Aorta (tissue), 5 donors: ENCODE results near the gene SLC50A1. TPM values are rescaled to one million over a fixed set of nuclear protein-coding genes. Genes with fewer than 3 reads are reported as not detected.

Experiments
- ATAC-seq: fragments of 200-7000 bp; cut with Tn5 transposase; one replicate; pipeline ENCODE4 v1.9.1; 2022; ENCODE audit warnings: moderate library complexity; ENCODE audit not compliant: low FRiP score
- DNase-seq, 2 donors: peaks; one replicate each; pipeline ENCODE4 v3.0.0-alpha.2; 2020
- H3K27ac ChIP-seq, 2 donors: one replicate each; pipeline ENCODE4 v1.5.1; 2013; ENCODE audit warnings: low read length in 2 of 2, mild to moderate bottlenecking in 2 of 2, moderate library complexity in 2 of 2, control low read depth in 1 of 2, inconsistent platforms in 1 of 2, low read depth in 1 of 2
- H3K27me3 ChIP-seq, 2 donors: one replicate each; pipeline ENCODE4 v1.6.1; 2013; ENCODE audit warnings: control low read depth in 1 of 2, low read length in 1 of 2, mild to moderate bottlenecking in 1 of 2, moderate library complexity in 1 of 2; ENCODE audit not compliant: insufficient read depth in 2 of 2, control insufficient read depth in 1 of 2
- H3K36me3 ChIP-seq, 2 donors: one replicate each; pipeline ENCODE4 v1.6.1; 2013; ENCODE audit warnings: control low read depth in 1 of 2, low read length in 1 of 2, mild to moderate bottlenecking in 1 of 2; ENCODE audit not compliant: insufficient read depth in 2 of 2, control insufficient read depth in 1 of 2
- H3K4me1 ChIP-seq, 2 donors: one replicate each; pipeline ENCODE4 v1.6.1; 2013; ENCODE audit warnings: low read length in 2 of 2, control low read depth in 1 of 2, mild to moderate bottlenecking in 1 of 2, moderate library complexity in 1 of 2; ENCODE audit not compliant: insufficient read depth in 2 of 2, control insufficient read depth in 1 of 2
- H3K4me3 ChIP-seq, 2 donors: one replicate each; pipeline ENCODE4 v1.5.1; 2013; ENCODE audit warnings: low read length in 2 of 2, control low read depth in 1 of 2, mild to moderate bottlenecking in 1 of 2
- H3K9me3 ChIP-seq: one replicate; pipeline ENCODE4 v1.6.1; 2013; ENCODE audit warnings: mild to moderate bottlenecking, low read length; ENCODE audit not compliant: control insufficient read depth
- WGBS, 2 donors: extraction: QIAGEN DNeasy Blood & Tissue Kit; methylation state at CpG; one replicate each; pipeline ENCODE4 v1.1.7; 2013; 5-methylcytosine and 5-hydroxymethylcytosine counted together
- intact Hi-C, 2 donors: fragments of 100-400 bp; cut with DNase I; formaldehyde crosslinking; loops; one replicate each; pipeline versions ENCODE4 v1.14.2 to v1.15.0; 2022
- polyA plus RNA-seq, 2 donors: library from polyadenylated mRNA; stranded (reverse); fragments of 200-250 nt; gene quantifications; one replicate each; pipeline ENCODE4 v1.2.3, GENCODE V29; 2013
- total RNA-seq, 2 donors: library from RNA; stranded (reverse); fragmentation: NEBNext Ultra II Directional; extraction: Animal tissue kit (Norgen Biotek cat#: 25700); gene quantifications; one replicate each; pipeline ENCODE4 v1.2.1, GENCODE V29; 2021
- donor health status: healthy with polysubstance abuse.
- donor health status: Bipolar disorder and iron deficiency.
- donor health status: DM: no; HTN: no; CAD: no.
- donor health status: DM: no; HTN: no; CAD: no.
- donor health status: DM: yes; HTN: yes; CAD: no.

Gene SLC50A1
- total and polyA plus RNA-seq, 4 donors: 19.8 to 28.2 (median 24.7) TPM

DNA sequence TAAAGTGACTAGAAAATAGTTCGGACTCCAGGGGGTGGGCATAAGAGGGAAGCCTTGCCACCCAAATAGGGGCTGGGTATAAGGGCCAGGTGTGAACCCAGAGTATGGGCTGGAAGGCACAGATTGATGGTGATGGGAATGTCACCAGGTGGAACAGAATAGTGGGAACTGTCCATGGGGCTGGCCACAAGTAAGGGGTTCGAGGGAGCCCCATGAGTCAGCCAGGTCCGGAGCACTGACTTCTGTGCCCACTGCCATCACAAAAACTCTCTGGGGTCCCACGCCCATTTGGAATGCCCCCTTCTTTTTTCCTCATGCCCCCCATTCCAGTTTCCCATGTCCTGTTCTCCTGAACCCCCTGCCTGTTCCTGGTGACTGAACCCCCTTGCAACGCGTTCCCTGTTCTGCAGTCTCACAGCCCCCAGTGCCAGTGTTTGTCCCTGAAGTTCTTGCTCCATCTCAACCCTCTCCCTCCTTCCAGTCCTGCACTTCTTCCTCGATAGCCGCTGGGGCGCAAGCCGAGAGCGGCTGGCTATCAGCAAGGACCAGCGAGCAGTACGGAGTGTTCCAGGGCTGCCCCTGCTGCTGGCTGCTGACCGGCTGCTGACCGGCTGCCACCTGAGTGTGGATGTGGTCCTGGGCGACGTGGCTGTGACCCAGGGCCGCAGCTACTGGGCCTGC, 45.9 kb downstream of the SLC50A1 start:
- Histone ChIP-seq H3K4me1 (no peaks in the 10 kb centered on the region), H3K27me3 (no peaks in the 10 kb centered on the region), H3K9me3 (no peaks in the 10 kb centered on the region), H3K27ac (no peak overlapping the region), H3K4me3 (no peak overlapping the region), H3K36me3 (no peaks in the 10 kb centered on the region)
- 95% methylated on average over 18 of the region's 18 CpGs for WGBS, 2 donors
- DNase-seq (peak in 1 of 2 donors; percentile 19), ATAC-seq (no peak)
- intact Hi-C loops: no loop called here

DNA sequence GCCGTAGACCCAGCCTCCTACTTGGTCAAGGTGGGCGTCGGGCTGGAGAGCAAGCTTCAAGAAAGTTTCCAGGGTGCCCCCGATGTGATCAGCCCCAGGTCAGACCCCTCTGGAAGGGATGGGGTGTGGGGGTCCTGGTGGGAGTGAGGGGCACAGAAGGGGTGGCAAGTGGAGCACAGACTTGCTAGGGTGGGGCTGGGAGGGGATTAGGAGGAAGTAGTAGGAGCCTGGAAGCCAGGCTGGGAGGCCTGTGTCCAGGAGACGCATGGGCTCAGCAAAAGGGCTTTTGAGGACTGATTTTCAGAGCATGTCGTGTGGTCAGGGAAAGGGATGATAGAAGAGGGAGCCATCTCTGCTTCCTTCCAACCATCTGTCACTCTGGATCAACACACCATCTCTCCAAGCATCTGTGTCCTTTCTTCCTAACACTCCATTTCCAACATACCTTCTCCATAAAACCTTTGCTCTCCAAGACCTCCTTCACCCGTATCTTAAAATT, 46.4 kb downstream of the SLC50A1 start:
- ATAC-seq (no peak), DNase-seq (peak in 1 of 2 donors; percentile 68)
- Histone ChIP-seq H3K27ac (no peak overlapping the region), H3K36me3 (no peaks in the 10 kb centered on the region), H3K4me1 (no peaks in the 10 kb centered on the region), H3K9me3 (no peaks in the 10 kb centered on the region), H3K27me3 (no peaks in the 10 kb centered on the region), H3K4me3 (no peak overlapping the region)
- WGBS, 2 donors: 94 to 95% methylated on average over 7 of the region's 7 CpGs
- intact Hi-C loops: no loop called here

DNA sequence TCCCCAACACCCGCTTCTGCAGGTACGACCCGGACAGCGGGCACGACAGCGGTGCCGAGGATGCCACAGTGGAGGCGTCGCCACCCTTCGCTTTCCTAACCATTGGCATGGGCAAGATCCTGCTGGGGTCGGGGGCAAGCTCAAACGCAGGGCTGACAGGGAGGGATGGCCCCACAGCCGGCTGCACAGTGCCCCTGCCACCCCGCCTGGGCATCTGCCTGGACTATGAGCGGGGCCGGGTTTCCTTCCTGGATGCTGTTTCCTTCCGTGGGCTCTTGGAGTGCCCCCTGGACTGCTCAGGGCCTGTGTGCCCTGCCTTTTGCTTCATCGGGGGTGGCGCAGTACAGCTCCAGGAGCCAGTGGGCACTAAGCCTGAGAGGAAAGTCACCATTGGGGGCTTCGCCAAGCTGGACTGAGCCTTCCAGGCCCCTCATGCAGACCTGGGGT, 48.1 kb downstream of the SLC50A1 start:
- H3K27me3 ChIP-seq: no peaks in the 10 kb centered on the region
- no peaks in the 10 kb centered on the region for H3K4me1 ChIP-seq
- intact Hi-C loops: no loop called here
- no peak overlapping the region for H3K27ac ChIP-seq
- DNase-seq: peak; percentile 42 to 72
- 93 to 94% methylated on average over 20 of the region's 20 CpGs for WGBS, 2 donors
- no peaks in the 10 kb centered on the region for H3K36me3 ChIP-seq
- H3K9me3 ChIP-seq: no peaks in the 10 kb centered on the region
- no peak for ATAC-seq
- no peak overlapping the region for H3K4me3 ChIP-seq

DNA sequence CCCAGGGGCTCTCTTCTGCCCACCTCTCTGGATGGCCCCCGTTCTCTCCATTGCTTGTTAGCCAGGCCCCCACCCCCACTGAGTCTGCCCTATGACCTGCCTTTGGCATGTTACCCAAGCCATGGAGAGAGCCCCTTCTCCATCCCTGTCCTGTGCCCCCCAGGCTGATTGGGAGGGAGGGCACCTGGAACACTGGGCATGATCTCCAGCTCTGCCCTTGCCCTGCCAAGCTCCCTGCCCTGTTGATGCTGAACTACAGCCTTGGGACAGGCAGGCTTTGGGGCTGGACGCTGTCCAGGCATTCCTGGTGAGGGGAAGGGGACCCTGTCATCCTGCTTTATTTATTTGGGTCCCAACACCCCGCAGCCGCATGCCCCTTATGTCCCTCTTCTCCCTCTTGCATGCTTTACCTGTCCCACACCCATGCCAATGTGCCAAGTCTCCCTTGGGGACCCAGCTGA, 48.7 kb downstream of the SLC50A1 start:
- no peaks in the 10 kb centered on the region for H3K4me1 ChIP-seq
- intact Hi-C loops: no loop called here
- no peaks in the 10 kb centered on the region for H3K9me3 ChIP-seq
- no peaks in the 10 kb centered on the region for H3K36me3 ChIP-seq
- H3K4me3 ChIP-seq: no peak overlapping the region
- no peak overlapping the region for H3K27ac ChIP-seq
- WGBS, 2 donors: 80 to 88% methylated on average over 4 of the region's 4 CpGs
- DNase-seq (peak; percentile 44 to 66), ATAC-seq (no peak)
- no peaks in the 10 kb centered on the region for H3K27me3 ChIP-seq

DNA sequence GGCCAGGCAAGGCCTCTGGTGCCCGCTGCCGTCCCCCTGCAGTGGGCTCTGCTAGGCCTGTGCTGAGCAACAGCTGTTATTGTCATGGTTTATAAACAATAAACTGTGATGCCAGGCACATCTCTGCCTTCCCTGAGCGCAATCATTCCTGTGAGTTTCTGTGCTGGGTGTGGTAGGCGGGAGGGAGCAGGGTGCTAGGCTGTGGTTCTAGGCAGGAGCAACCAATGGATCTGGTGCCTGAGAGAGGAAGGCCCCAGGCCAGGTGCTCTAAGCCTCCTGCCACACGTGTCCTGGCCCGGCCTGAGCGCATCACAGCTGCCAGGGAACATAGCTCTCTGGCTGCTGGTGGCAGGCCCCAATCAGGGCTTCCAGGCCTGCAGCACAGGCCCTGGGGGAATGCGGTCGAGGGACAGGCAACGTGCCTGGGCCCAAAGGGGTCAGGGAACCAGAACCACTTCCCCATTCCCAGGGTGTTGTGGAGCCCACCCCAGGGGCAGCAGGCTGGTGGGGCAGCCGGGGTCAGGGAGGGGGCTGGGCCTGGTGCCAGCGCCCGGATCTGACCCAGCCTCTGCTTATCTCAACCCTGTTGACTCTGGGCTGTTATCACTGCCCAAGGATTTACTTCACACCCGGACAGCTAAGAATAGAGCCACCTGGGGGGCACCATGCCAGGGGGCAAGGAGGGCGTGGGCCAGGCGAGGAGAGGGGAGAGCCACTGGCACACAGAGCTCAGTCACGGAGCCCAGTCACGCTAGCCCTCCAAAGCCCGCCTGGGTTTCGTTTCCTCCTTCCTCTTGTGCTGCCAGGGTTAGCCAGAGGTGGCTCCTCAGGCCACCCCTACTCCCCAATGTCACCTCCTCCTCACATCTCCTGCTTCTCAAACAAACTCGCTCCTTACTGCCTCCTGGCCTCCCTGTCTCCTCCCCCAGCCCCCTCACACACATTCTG, 49.5 kb downstream of the SLC50A1 start:
- no peak overlapping the region for H3K27ac ChIP-seq
- H3K36me3 ChIP-seq: no peaks in the 10 kb centered on the region
- H3K27me3 ChIP-seq: no peaks in the 10 kb centered on the region
- ATAC-seq: peak; percentile 50
- intact Hi-C loops: no loop called here
- 62 to 65% methylated on average over 20 to 21 of the region's 21 CpGs for WGBS, 2 donors
- H3K4me1 ChIP-seq: no peaks in the 10 kb centered on the region
- no peak overlapping the region for H3K4me3 ChIP-seq
- DNase-seq: peak; percentile 77 to 81
- no peaks in the 10 kb centered on the region for H3K9me3 ChIP-seq

DNA sequence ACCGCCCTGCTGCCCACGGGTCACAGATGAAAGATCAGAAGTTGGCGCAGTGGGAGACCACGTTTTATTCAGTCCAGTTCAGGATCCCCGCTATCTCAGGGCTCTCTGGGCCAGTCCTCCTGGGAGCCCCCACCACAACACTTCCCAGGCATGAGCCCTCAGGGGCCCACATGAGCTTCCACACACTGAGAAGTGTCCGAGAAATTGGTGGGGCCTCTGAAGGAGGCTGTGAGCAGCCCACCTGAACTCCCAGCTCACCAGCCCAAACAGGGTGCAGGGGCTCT, 50.1 kb downstream of the SLC50A1 start:
- Histone ChIP-seq H3K36me3 (no peaks in the 10 kb centered on the region), H3K9me3 (no peaks in the 10 kb centered on the region), H3K4me3 (no peak overlapping the region), H3K27ac (no peak overlapping the region), H3K4me1 (no peaks in the 10 kb centered on the region), H3K27me3 (no peaks in the 10 kb centered on the region)
- 74 to 85% methylated on average over 6 of the region's 6 CpGs for WGBS, 2 donors
- DNase-seq: peak in 1 of 2 donors; percentile 60
- intact Hi-C loops: no loop called here
- no peak for ATAC-seq

DNA sequence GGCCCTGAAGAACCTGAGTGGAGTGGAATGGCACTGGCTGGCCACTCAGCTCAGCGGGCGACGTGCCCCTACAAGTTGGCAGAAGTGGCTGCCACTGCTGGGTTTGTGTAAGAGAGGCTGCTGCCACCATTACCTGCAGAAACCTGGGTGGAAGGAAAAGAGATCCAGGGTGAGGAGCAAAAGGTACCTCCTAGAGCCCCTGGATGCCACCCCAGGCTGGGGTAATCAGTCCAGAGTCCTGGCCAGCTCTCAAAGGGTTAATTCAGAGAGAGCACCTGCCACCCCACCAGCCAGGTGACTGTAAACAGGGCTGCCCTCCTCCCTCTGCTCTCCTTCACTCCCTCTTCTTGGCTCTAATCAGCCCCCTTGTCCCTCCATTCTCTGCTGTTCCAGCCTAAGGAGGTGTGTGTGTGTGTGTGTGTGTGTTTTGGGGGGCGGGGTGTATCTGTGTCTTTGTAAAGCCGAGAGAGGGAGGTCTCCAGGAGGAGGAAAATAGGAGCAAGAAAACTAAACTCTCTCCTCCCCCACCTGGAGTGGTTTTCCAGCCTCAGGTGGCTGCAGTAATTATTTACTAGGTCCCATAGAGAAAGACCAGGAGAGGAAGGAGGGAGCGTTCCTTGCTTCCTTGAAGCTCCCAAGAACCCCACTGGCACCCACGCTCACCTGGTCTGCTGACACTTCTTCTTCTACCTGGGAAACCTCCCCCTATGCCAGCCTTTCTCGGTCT, 50.6 kb downstream of the SLC50A1 start:
- no peaks in the 10 kb centered on the region for H3K4me1 ChIP-seq
- WGBS, 2 donors: 72 to 78% methylated on average over 8 of the region's 8 CpGs
- H3K36me3 ChIP-seq: no peaks in the 10 kb centered on the region
- DNase-seq: peak in 1 of 2 donors; percentile 32
- no peaks in the 10 kb centered on the region for H3K9me3 ChIP-seq
- ATAC-seq: no peak
- H3K4me3 ChIP-seq: no peak overlapping the region
- H3K27ac ChIP-seq: no peak overlapping the region
- intact Hi-C loops: no loop called here
- H3K27me3 ChIP-seq: no peaks in the 10 kb centered on the region

DNA sequence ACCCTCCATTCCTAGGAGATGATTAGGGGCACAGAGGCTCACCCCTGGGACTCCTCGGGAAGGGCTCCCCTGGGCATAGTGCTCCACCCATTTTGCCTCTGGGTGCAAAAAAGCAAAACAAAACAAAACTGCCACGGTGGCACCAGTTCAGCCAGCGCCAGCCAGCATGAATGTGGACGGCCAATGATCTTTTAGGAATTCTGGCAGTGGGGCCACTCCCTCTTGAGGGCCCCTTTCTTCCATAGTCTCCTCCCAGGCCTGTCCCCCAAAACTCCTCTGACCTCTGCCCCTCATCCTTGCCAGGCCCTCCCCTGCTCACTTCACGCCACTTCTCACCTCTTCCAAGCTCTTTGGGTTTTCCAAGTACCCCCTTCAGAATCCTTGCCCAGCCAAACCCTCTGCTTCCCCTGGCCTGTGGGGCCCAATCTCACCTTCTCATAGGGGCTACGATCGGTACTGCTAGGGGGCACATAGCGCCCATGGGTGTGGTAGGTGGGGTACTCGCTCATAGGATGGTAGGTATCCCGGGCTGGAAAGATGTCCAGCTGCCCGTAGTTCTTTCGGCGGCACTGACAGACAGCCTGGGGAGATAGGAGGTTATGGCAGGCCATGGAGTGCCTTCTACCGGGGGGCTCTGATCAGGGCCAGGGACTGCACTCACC, 51.3 kb downstream of the SLC50A1 start:
- no peaks in the 10 kb centered on the region for H3K9me3 ChIP-seq
- 71 to 75% methylated on average over 14 of the region's 14 CpGs for WGBS, 2 donors
- no peak overlapping the region for H3K27ac ChIP-seq
- ATAC-seq (peak; percentile 6), DNase-seq (peak; percentile 30 to 61)
- no peaks in the 10 kb centered on the region for H3K36me3 ChIP-seq
- intact Hi-C loops: no loop called here
- H3K27me3 ChIP-seq: no peaks in the 10 kb centered on the region
- H3K4me1 ChIP-seq: no peaks in the 10 kb centered on the region
- H3K4me3 ChIP-seq: no peak overlapping the region
